ENCODE measurements around the gene GH2.

DNA sequence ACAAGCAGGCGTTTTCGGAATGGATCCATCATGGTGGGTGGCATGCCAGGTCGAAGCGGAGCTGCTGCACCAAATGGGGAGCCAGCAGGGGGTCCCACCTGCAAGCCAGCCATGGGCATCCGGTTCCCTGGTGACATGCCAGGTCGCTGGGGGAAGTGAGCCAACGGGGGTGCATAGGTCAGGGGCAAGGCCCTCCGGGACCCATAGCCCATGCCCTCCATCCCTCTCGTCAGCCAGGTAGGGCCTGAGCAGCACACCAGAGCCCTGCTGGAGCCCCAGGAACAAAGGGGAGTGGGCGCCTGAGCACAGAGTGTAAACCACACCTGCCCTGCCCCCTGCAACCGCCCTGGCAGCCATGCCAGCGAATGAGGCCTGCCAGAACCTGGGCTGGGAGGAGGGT, 44.3 kb downstream of the GH2 start:
- TF ChIP-seq EZH2 (IDR thresholded peaks at IDR 0.05; ENCODE audit: insufficient read depth, poor library complexity, severe bottlenecking) = no peak
- no peak for TF ChIP-seq EZH2phosphoT487 (IDR thresholded peaks at IDR 0.05; ENCODE audit: insufficient read depth, low read depth)
